Subcutaneous preadipocyte (primary cell): ENCODE measurements around the gene ZW10. TPM values are rescaled to one million over a fixed set of nuclear protein-coding genes. Genes with fewer than 3 reads are reported as not detected.

Experiments
- small RNA-seq: library from RNA; depleted of rRNA; stranded (forward); fragments of <200 nt; gene quantifications from one replicate; pipeline ENCODE3, GENCODE V24; 2012
- total RNA-seq: library from RNA; depleted of rRNA; stranded (reverse); fragments of >200 nt; gene quantifications from 2 replicates; pipeline ENCODE4 v1.2.3, GENCODE V29; 2012

Gene ZW10
- total RNA-seq, result 19.5 and 28.0 TPM in 2 replicates

DNA sequence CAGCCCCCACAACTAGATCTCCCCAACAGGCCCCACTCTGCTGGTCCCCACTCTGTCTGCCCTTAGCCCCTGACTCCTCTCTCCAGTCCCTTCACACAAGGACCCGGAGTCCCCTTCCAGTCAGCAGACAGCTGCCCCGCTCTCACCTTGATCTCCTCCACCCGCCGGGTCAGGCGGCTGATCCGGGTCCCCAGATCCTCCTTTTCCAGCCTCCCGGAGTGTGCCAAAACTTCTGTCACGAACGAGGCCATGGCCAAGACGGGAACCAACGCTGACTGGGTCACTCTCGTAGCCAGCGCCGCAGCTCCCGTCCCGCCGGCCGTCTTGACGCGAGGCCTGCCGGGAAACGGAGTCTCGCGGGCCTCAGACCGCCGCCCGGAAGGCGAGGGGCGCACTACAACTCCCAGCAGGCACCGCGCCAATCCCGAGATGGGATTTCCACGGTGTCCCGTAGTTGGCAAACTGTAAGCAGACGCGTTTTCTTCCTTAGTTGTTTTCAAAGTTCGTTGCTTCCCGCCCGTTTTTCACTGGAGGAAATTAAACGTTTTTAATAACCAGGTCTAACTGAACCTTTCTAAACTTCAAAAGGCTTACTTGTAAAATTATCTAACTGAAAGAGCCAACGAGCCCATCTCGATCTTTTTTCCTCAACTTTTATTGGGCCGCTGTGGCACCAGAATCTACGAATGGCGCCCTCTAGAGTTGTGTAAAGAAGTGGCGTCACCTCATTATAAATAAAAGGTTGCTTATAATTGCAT, at the start of gene ZW10:
Gene ZW10, minus strand, starts transcription at position 277 of the 758 bp plus-strand sequence. Its CDS starts 26 bp downstream, at position 251.

DNA sequence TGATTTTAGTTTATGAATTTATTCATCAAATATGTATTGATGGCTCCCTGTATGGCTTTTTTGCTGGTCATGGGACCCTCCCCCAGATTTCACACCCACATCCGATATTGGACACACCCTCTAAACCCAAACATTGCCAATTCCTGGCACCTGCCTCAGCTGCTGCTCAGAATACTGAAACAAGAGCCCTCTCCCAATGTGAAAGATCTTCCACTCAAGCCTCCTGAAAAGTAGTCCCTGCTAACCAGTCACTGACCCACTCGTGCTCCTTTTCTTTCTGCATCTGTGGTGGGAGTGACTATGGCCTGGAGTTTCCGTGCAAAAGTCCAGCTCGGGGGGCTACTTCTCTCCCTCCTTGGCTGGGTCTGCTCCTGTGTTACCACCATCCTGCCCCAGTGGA, 6.0 kb upstream of the ZW10 start, which contains the start of gene CLDN25:
Gene CLDN25, plus strand, starts transcription at position 301 of the 400 bp plus-strand sequence. Its CDS starts 0 bp downstream, at position 301.

DNA sequence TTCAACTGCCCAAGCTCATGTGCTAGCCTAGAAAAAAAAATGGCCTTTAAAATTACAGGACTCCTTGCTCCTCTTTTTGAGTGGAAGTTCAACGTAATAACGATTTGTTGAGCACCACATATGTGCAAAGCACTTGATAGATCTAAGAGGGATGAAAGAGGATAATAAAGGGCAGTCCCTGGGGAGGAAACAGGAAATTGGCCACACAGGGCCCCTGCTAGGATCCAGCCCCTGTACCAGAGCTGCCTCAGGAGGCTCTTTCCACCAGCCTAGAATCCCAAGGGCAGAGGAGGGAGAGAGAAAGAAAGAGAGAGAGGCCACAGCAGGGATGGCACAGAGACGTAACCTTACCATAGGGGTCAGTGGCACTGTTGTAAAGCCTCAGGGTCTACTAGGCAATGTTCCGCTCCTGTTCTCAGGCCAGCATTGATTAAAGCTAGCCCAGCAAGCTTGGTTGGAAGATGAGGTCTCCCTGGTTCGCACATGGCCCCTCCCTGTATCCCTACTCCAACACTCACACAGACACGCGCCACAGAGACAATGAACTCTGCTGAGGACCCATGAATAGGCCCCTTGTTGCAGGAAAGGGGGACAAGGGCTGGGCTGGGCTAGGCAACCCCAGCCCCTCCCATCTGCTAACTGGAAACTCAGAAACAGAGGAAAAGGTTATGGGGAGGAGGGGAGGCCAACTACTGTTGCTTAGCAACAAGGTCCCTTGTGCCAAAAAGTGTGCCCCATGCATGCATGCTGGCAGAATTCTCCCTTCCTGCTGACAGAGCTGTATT, 67.4 kb downstream of the ZW10 start, which contains the start of gene TMPRSS5:
Gene TMPRSS5, minus strand, starts transcription at position 438 of the 785 bp plus-strand sequence. Its CDS starts 84 bp downstream, at position 354.

Small RNA genes within 50 kb of the gene (small RNA-seq; reads per million reads assigned to genes)
- not detected for gene LRRC37A13P
- gene RPS29P19, result not detected

Other genes with a start within 250 kb of the ZW10 start
- gene TMPRSS5, start 67.4 kb downstream of the ZW10 start, total RNA-seq, result under 0.01 TPM in 1 of 2 replicates, not detected in the other
- gene CLDN25, start 6.1 kb upstream of the ZW10 start, total RNA-seq, result not detected in 2 replicates
- gene USP28, start 101.9 kb upstream of the ZW10 start, total RNA-seq, result 19.5 and 33.6 TPM in 2 replicates
- under 0.01 TPM in 1 of 2 replicates, not detected in the other for gene HTR3B, start 131.1 kb upstream of the ZW10 start, total RNA-seq
- gene HTR3A, start 201.4 kb upstream of the ZW10 start, total RNA-seq, result not detected in 2 replicates